ENCODE results near the gene CHRD. TPM values are rescaled to one million over a fixed set of nuclear protein-coding genes. Genes with fewer than 3 reads are reported as not detected.

Gene CHRD
- 0.11 to 0.36 TPM (median 0.23 TPM) in 5 replicates for total RNA-seq (2022; extraction: Qiagen RNA extraction)

DNA sequence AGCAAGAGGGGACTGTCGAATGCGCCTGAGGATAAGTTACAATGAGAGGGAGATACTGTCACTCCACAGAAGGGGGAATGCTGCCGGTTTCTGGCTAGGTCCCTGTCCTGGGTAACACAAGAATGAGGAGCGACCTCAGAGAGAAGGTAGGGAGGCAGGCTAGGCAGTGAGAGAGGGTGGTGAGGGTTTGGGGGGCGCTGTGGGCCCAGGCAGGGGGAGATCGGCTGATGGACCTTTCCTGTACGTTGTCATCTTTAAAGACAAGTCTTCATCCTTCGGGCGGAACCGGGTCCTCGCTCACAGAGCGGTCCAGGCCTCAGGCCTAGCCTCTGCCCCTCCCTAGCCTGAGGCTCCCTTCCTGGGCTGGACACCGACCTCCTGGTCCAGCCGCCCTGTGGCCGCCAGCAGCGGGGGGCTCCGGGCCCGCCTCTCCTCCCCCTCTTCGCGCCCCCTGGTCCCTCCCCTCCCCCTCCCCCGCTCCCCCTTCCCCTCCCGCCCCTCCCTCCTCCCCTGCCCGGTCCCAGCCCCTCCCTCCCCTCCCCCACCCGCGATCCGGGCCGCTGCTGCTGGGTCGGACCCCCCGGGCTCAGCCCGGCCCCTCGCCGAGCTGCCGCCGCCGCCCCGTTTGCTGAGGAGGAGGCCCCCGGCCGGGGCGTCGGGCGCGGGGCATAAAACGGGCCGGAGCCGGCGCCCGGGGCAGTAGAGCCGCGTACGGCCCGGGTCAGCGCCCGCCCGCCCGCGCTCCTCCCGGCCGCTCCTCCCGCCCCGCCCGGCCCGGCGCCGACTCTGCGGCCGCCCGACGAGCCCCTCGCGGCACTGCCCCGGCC is at the start of gene CHRD:
CHRD (plus strand) TSS at position 697 of the 827 bp plus-strand sequence. CDS start 265 bp downstream, outside the sequence.

DNA sequence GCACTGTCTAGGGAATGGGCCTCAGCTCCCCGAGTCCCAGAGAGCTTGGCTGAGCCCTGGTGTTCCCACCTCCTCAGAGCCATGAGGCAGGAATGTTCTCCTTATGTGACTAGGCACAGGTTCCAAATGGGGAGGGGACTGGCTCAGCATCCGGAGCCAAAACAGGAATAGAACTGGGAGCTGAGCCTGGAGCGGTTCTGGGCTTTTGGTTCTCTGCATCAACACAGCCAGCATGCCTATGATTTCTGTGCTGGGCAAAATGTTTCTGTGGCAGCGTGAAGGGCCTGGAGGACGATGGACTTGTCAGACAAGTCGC is 42.5 kb upstream of the CHRD start, which contains the start of gene FAM131A:
FAM131A (plus strand) TSS at position 202 of the 316 bp plus-strand sequence; CDS start at position 233, 31 bp downstream.

DNA sequence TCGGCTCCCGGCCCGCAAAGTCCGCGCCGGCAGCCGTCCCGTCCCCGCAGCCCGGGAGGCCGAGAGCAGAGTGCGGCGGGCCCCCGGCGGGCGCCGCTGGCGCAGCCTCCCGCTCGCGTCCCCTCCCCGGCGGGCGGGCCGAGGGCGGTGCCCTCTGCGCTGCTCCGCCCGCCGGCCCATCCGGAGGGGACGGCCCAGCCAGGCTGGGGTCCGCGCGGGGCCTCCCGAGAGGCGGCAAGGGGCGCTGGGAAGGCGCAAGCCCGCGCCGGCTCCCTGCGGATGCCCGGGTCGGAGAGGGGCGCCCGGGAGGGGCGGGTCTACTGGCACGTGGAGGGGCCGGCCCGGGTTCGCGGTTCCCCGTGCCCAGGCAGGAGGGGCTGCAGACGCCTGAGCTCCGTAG is 18.3 kb upstream of the CHRD start, which contains the start of the genes CLCN2 and POLR2H:
CLCN2 (minus strand) TSS at position 74 of the 400 bp plus-strand sequence. CDS start 126 bp downstream, outside the sequence.
POLR2H (plus strand) TSS at position 179 of the 400 bp plus-strand sequence. CDS start 1,783 bp downstream, outside the sequence.

DNA sequence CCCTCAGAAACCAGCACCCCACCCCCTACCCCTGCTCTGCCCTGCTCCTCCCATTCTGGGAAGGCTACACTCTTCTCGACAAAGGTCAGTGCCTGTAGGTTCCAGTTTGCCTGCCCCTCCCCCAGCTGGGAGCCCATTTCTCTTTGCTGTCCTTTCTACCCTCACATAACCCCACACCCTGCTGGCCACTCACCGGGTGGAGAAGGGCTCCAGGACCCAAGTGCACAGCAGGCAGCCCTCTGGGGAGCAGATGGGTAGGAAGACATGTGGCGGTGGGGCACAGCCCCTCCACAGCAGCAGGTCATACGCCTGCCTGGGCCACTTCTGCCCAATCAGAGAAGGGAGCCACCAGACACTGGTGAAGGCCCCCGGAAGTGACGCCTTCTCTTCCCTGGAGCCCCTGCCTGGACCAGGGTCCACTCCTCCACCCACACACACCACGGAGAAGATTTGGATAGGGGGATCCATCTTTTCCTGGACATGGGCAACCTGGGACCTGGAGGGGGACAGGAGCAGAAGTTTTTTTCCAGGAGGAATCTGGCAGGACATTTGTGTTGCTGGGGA is 1.9 kb upstream of the CHRD start, which contains the start of gene THPO:
THPO (minus strand) TSS at position 326 of the 564 bp plus-strand sequence. CDS start 1,948 bp downstream, outside the sequence.

Other genes starting within 250 kb of the CHRD start
- 26.0 to 28.5 TPM (median 26.6 TPM) in 5 replicates for gene EIF2B5, start 244.7 kb upstream of the CHRD start, total RNA-seq (2022; extraction: Qiagen RNA extraction)
- gene DVL3, start 224.7 kb upstream of the CHRD start, total RNA-seq (2022; extraction: Qiagen RNA extraction): 18.1 to 27.6 TPM (median 23.0 TPM) in 5 replicates
- gene AP2M1, start 205.2 kb upstream of the CHRD start, total RNA-seq (2022; extraction: Qiagen RNA extraction): 297 to 312 TPM (median 301 TPM) in 5 replicates
- 33.1 to 36.6 TPM (median 33.7 TPM) in 5 replicates for gene ABCF3, start 193.9 kb upstream of the CHRD start, total RNA-seq (2022; extraction: Qiagen RNA extraction)
- 0.29 to 0.55 TPM (median 0.36 TPM) in 5 replicates for gene VWA5B2, start 150.5 kb upstream of the CHRD start, total RNA-seq (2022; extraction: Qiagen RNA extraction)
- gene ALG3, start 131.1 kb upstream of the CHRD start, total RNA-seq (2022; extraction: Qiagen RNA extraction): 56.4 to 80.3 TPM (median 74.4 TPM) in 5 replicates
- 8.3 to 12.9 TPM (median 11.7 TPM) in 5 replicates for gene EEF1AKMT4, start 130.4 kb upstream of the CHRD start, total RNA-seq (2022; extraction: Qiagen RNA extraction)
- gene CAMK2N2, start 118.5 kb upstream of the CHRD start, total RNA-seq (2022; extraction: Qiagen RNA extraction): 0.69 to 1.8 TPM (median 1.4 TPM) in 5 replicates
- gene ECE2, start 104.0 kb upstream of the CHRD start, total RNA-seq (2022; extraction: Qiagen RNA extraction): not detected in 5 replicates
- 266 to 403 TPM (median 288 TPM) in 5 replicates for gene PSMD2, start 80.8 kb upstream of the CHRD start, total RNA-seq (2022; extraction: Qiagen RNA extraction)
- gene EIF4G1, start 65.4 kb upstream of the CHRD start, total RNA-seq (2022; extraction: Qiagen RNA extraction): 243 to 270 TPM (median 254 TPM) in 5 replicates
- 9.6 to 12.5 TPM (median 11.3 TPM) in 5 replicates for gene FAM131A, start 42.5 kb upstream of the CHRD start, total RNA-seq (2022; extraction: Qiagen RNA extraction)
- 3.8 to 5.6 TPM (median 5.0 TPM) in 5 replicates for gene CLCN2, start 18.4 kb upstream of the CHRD start, total RNA-seq (2022; extraction: Qiagen RNA extraction)
- gene POLR2H, start 18.3 kb upstream of the CHRD start, total RNA-seq (2022; extraction: Qiagen RNA extraction): 67.4 to 73.9 TPM (median 72.6 TPM) in 5 replicates
- gene THPO, start 1.8 kb upstream of the CHRD start, total RNA-seq (2022; extraction: Qiagen RNA extraction): 0.05 to 0.16 TPM in 2 of 5 replicates, not detected in the others
- gene EPHB3, start 181.7 kb downstream of the CHRD start, total RNA-seq (2022; extraction: Qiagen RNA extraction): 0.20 to 0.61 TPM (median 0.28 TPM) in 5 replicates

All from A549 treated with AZD2906 at 1 μM for 4 hours (cell line).